Measurements from ENCODE around the gene ZNF768. TPM values are rescaled to one million over a fixed set of nuclear protein-coding genes. Genes with fewer than 3 reads are reported as not detected.

ZNF768 gene
- total RNA-seq, 1 experiment from 2014 or later, result 48.8 TPM

GRCh38 chr16:30539000-30539964, 12.9 kb upstream of the ZNF768 start:
- POLR2A ChIA-PET, result no interaction called here
- DNase-seq (ENCODE audit: low read depth, low spot score) (no peak), ATAC-seq (no peak)
- Histone ChIP-seq H3K9me2 (ENCODE audit: insufficient read depth) (no peaks in the 10 kb centered on the region), H3K9ac (ENCODE audit: low read length) (no peak overlapping the region), H4K20me1 (ENCODE audit: insufficient read depth) (no peaks in the 10 kb centered on the region), H3K36me3 (ENCODE audit: control insufficient read depth in 1 of 2, insufficient read depth in 2 of 2, low read length in 2 of 2) (no peaks in the 10 kb centered on the region), H3K9me3 (ENCODE audit: control insufficient read depth in 1 of 2, insufficient read depth in 1 of 2, low read depth in 1 of 2, low read length in 2 of 2) (no peaks in the 10 kb centered on the region), H3K27me3 (ENCODE audit: insufficient read depth, low read length) (no peaks in the 10 kb centered on the region), H3K4me3 (replicated peaks in 1 of 2; ENCODE audit: low read depth in 1 of 2, low read length in 2 of 2) (no peak overlapping the region), H3K27ac (ENCODE audit: low read depth, low read length) (no peak overlapping the region), H3K79me2 (ENCODE audit: insufficient read depth, low read length) (no peaks in the 10 kb centered on the region; the same call in 1 of the 2 replicates), H3K4me1 (ENCODE audit: control insufficient read depth in 1 of 2, insufficient read depth in 2 of 2, low read length in 2 of 2) (peaks cover 4 to 31% of the 10 kb centered on the region in 2 experiments; a peak in 3 of 4 replicates), H3K4me2 (ENCODE audit: low read length) (no peak overlapping the region), H2AFZ (ENCODE audit: low read depth, low read length, poor library complexity, severe bottlenecking) (no peak overlapping the region)
- CTCF ChIA-PET, result interaction anchor here (1.5 kb wide), 1 partner anchor 109 kb away, joined by 3 read pairs; the partner anchor contains the start of gene DCTPP1
- intact Hi-C loops (cut with micrococcal nuclease), result no loop called here
- TF ChIP-seq TCF7L2 (IDR thresholded peaks at IDR 0.05; ENCODE audit: borderline replicate concordance, extremely low read depth, insufficient read depth, insufficient read length) (no peak), ELF1 (IDR thresholded peaks at IDR 0.05; ENCODE audit: borderline replicate concordance, low read depth) (no peak), JUND (IDR thresholded peaks at IDR 0.05) (no peak), REST (IDR thresholded peaks at IDR 0.05; ENCODE audit: low read depth) (no peak), POLR2AphosphoS5 (IDR thresholded peaks at IDR 0.05; ENCODE audit: low read depth, low read length) (no peak), SP1 (IDR thresholded peaks at IDR 0.05; ENCODE audit: low read depth) (no peak), FOSL1 (IDR thresholded peaks at IDR 0.05; ENCODE audit: low read depth) (no peak), EZH2phosphoT487 (IDR thresholded peaks at IDR 0.05; ENCODE audit: borderline replicate concordance) (no peak), ZNF274 (IDR thresholded peaks at IDR 0.05; ENCODE audit: low read depth, low read length) (no peak), CBX3 (IDR thresholded peaks at IDR 0.05; ENCODE audit: low read depth) (no peak), YY1 (IDR thresholded peaks at IDR 0.05; ENCODE audit: extremely low read depth, insufficient replicate concordance, low read depth, low read length) (no peak), EZH2 (IDR thresholded peaks at IDR 0.05) (no peak), RAD21 (IDR thresholded peaks at IDR 0.05; ENCODE audit: low read depth) (no peak), CEBPB (IDR thresholded peaks at IDR 0.05; ENCODE audit: low read depth) (no peak), MAX (IDR thresholded peaks at IDR 0.05) (no peak), SIN3A (IDR thresholded peaks at IDR 0.05; ENCODE audit: low read depth) (no peak), EGR1 (IDR thresholded peaks at IDR 0.05; ENCODE audit: low read depth) (no peak)
- TF ChIP-seq, protein P1, sequence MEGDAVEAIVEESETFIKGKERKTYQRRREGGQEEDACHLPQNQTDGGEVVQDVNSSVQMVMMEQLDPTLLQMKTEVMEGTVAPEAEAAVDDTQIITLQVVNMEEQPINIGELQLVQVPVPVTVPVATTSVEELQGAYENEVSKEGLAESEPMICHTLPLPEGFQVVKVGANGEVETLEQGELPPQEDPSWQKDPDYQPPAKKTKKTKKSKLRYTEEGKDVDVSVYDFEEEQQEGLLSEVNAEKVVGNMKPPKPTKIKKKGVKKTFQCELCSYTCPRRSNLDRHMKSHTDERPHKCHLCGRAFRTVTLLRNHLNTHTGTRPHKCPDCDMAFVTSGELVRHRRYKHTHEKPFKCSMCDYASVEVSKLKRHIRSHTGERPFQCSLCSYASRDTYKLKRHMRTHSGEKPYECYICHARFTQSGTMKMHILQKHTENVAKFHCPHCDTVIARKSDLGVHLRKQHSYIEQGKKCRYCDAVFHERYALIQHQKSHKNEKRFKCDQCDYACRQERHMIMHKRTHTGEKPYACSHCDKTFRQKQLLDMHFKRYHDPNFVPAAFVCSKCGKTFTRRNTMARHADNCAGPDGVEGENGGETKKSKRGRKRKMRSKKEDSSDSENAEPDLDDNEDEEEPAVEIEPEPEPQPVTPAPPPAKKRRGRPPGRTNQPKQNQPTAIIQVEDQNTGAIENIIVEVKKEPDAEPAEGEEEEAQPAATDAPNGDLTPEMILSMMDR (IDR thresholded peaks at IDR 0.05 in 2 of 3, conservative IDR thresholded peaks at IDR 0.05 in 1 of 3; ENCODE audit: borderline replicate concordance in 1 of 3, insufficient read depth in 1 of 3, low read depth in 2 of 3, low read length in 2 of 3), result no peak
- TF ChIP-seq, protein P2, sequence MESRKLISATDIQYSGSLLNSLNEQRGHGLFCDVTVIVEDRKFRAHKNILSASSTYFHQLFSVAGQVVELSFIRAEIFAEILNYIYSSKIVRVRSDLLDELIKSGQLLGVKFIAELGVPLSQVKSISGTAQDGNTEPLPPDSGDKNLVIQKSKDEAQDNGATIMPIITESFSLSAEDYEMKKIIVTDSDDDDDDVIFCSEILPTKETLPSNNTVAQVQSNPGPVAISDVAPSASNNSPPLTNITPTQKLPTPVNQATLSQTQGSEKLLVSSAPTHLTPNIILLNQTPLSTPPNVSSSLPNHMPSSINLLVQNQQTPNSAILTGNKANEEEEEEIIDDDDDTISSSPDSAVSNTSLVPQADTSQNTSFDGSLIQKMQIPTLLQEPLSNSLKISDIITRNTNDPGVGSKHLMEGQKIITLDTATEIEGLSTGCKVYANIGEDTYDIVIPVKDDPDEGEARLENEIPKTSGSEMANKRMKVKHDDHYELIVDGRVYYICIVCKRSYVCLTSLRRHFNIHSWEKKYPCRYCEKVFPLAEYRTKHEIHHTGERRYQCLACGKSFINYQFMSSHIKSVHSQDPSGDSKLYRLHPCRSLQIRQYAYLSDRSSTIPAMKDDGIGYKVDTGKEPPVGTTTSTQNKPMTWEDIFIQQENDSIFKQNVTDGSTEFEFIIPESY (IDR thresholded peaks at IDR 0.05; ENCODE audit: extremely low read depth, insufficient replicate concordance, low read length), result no peak
- BruUV-seq (replicated peaks), result no TSS peak
- RAD21 ChIA-PET (ENCODE audit: low non-redundant PET in 1 of 2, low total read pairs in 2 of 2, uncharacterized antibody in 2 of 2, unreplicated experiment in 2 of 2), result no interaction called here
